ENCODE data around the gene FAM156A.
"Not testable (repeated sequence)": the region's sequence is repeated elsewhere in the genome, so short reads cannot be mapped to it uniquely, and the experiment has no call there.

The FAM156A gene, protein sequence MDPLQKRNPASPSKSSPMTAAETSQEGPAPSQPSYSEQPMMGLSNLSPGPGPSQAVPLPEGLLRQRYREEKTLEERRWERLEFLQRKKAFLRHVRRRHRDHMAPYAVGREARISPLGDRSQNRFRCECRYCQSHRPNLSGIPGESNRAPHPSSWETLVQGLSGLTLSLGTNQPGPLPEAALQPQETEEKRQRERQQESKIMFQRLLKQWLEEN

DNA sequence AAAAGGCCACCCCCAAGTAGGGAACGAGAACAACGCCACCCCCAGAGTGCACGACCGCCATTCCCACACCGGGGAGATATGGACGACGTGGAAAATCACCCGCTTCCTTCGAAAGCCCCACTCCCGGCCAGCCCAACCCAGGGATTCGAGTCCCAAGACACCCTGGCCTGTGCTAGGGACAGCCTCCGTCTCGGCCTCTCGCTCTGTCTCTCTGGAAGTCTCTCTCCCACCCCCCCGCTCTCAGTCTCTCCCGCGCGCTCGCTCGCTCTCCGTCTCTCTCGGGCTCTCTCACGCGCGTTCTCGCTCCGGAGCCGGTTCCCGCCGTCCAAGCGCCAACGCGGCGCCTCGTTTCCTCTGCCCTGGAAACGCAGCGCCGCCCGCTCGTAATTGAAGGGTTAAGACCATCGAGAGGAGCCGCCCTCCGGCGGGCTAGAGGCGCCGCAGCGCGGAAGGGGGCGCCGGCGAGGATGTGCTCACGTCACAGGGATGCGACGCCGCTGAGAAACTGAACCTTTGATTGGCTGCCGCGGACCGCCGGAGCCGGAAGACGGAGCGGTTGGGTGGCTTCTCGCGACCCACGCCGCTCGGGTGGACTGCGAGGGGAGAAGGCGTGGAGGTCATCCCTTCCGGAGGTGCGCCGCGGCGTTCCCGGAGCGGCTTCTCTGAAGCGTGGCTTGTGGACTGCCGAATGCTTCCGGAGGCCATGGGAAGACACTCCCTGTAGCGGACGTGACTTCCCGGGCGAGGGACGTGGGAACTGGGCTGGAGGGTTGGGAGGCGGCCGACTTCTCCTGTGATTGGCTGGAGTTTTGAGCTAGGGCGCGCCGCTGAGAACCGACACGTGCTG, at the start of gene FAM156A:
TSS of gene FAM156A (minus strand) at position 406 of the 847 bp plus-strand sequence. CDS start 9,930 bp downstream, outside the sequence.
- DNase-seq (ENCODE audit: low spot score): not testable (repeated sequence)

DNA sequence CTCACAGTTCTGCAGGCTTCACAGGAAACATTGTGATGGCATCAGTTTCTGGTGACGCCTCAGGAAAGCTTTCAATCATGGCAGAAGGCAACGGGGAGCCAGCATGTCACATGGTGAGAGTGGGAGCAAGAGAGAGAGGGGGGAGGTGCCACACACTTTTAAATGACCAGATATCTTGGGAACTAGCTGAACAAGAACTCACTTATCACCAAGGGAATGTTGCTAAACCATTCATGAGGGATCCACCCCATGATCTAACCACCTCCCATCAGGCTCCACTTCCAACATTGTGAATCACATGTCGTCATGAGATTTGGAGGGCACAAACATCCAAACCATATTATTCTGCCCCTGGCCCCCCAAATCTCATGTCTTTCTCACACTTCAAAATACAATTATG, 47.0 kb upstream of the FAM156A start:
- no peak for DNase-seq (ENCODE audit: low spot score)

DNA sequence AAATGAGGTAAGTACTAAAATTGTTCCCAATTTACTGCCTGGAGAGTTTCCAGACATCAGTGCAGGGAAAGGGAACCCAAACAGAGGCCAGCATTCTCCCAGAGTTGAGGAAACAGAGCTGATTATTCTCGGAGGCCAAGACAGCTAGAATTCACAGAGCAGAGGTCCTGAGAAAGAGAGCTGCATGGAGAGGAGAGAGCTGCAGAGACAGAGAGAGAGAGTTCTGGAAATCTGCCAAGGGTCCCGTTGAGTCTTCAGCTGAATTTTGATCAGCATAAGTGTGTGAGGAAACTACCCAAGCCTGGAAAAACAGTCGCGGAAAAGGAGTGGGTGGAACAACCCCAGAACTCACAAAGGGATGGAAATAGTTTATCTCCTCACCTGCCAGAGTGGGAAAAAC, 46.5 kb upstream of the FAM156A start:
- no peak for DNase-seq (ENCODE audit: low spot score)

DNA sequence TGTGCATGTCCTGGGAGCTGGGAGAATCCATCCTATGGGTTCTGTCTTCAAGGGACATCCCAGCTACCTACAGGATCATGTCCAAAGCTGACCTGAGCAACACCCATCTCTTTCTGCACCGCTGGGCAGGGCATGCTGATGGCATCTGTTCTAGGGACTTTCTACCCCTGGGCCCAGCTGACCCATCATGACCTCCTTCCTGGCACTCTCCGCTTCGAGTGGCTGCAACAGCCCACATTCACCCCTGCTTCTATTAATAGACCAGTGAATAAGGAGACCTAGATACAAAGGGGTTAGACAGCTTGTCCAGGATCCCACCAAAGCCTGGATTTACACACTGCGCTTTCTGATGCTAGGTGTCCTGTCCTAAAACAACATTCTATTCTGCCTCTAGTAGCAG, 45.7 kb upstream of the FAM156A start:
- no peak for DNase-seq (ENCODE audit: low spot score)

DNA sequence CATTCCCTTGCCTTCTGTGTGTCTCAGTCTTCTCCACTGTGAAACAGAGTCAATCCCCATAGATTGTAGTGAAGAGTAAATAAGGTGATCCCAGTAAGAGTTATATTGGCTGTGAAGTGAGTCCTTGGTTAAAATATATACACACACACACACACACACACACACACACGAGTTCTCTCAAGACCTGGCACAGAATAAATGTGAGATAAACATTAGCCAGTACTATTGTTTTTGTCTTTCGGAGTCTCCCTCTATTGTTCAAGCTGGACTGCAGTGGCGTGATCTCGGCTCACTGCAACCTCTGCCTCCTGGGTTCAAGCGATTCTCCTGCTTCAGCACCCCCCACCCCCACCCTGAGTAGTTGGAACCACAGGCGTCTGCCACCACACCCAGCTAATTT, 44.8 kb upstream of the FAM156A start:
- no peak for DNase-seq (ENCODE audit: low spot score)

DNA sequence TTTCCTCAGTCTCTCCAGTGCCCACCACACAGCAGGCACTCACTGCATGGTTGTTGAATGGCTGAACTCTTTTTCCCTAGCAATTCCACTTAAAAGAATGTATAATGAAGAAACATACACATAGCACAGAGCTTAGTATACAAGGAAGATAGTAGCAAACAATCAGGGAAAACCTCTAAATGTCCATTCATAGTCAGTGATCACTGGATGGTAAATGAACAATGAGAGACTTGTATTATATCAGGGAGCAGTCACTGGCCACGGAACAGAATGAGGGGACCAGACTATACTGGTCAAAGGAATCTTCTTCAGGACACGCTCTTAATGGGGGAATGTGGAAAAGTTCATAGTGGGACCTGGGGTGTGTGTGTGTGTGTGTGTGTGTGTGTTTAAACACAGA, 43.6 kb upstream of the FAM156A start:
- no peak for DNase-seq (ENCODE audit: low spot score)

DNA sequence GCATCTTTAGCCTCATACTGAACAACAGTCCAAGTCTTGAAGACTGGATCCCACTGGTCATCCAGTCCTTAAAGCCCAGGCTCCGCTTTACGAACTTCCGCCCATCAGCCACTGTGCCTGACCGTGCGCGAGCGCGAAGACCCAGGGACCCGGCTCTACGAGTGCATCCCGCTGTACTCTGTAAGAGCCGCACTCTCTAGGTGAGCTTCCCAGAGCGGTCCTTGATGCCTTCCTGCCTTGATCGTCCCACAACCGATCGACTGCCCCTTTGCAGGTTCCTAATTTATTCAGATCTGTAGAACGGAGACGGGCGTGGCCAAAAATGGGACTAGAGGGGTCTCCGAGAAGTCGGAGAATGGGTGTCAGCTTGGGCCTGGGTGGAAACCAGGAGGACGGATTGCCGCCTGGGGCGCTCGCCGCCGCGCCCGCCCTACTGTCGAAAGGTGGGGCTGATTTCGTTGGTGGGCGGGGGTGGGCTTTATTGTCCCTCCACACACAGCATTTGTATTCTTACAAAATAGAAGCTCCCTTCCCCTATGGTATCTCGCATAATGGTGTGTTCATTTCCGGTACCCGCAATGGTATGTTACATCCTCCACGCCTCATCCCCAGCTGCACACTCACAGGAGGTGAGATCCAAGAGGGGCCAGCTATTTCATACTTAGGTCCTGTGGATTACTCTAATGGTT, 42.3 kb upstream of the FAM156A start:
- DNase-seq (ENCODE audit: low spot score): no peak

DNA sequence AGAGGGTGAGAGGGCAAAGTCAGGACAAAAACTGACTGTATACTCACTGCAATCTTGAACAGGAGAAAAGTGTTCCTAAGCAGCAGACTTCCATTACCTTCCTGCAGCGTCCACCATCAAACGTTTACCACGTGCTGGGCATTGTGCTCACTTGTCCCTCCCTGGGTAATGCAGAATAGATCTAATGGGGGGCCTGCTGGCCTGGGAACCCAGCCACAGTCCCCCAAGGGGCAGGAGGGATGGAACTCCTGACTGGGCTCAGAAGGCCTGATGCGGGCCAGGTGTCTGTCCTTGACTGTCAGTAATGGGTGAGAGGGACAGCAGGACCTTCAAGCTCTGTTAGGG, 37.6 kb upstream of the FAM156A start:
- DNase-seq (ENCODE audit: low spot score): no peak

DNA sequence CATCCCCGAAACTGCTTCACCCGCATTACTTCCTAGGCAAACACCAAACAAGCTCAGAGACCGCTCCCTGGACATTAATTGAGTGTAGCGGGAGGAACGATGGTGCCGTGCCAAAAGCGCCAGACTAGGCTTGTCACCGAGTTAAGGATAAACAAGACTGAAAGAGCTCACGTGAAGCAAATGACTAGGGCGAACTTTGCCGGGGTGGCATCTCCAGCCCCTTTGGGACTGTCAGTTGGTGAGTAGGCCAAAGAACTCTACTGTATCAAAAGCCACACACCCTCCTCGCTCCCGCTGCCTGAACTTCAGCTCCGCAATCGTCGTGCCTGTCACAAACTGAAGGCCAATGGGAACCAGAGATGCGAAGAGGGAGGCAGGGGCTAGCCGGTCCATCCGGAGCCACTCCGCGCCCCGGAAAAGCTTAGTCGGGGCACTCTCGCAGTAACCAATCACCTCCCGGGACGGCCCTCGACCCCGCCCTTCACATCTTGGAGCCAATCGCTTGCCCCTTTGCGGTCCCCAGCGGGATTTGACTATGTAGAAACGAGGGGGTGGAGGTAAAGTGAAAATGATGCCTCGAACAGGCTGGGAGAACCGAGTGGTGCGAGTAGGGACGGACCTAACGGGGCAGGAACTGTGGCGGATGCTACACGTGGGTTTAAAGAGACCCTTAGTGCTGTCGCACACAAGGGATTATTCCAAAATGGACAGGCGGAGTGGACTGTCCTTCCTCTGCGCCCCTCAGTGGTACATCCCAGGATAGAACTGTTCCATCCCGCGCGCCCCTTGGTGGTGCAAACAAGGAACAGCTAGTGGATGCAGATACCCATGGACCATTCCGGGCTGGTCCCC, 37.0 kb upstream of the FAM156A start:
- peak; percentile 69 for DNase-seq (ENCODE audit: low spot score)

DNA sequence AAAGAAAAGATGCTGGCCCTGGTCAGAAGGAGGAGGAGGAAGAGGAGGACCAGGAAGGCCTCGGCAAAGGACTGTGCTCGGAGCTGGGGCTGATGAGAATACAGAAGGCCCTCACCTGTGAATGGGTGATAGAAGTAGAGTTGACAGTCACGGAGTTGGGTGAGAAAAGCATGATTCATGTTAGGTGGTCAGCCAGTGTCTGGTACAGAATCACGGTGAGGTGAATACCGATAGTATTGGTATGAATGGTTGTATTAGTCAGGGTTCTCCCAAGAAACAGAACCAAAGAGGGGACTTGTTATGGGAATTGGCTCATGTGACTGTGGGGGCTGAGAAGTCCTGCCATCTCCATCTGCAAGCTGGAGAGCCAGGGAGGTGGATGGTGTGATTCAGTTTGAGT, 32.5 kb upstream of the FAM156A start:
- DNase-seq (ENCODE audit: low spot score): no peak

DNA sequence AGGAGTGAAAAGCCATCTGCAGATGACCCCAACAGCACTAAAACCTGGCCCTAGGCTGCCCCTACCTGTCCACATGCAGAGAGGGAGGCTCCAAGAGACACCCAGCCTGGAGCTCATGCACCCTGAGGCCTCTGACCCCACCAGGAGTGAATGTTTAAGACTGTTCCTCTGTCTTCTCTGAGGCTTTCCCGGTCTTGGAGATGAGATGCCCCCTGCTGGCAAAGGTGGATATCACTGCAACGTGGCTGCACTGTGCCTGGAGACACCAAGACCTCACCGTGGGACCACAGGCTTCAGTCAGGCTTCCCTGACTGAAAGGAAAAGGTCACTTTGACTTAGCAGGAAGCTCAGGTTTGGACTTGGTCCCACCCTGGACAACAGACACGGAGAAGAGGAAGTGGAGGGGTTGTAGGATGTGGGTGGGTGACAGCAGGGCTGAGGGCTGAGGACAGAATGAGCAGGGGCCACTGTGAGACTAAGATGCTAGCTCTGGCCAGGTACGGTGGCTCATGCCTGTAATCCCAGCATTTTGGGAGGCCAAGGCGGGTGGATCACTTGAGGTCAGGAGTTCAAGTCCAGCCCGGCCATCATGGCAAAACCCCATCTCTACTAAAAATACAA, 31.8 kb upstream of the FAM156A start:
- peak; percentile 10 for DNase-seq (ENCODE audit: low spot score)

DNA sequence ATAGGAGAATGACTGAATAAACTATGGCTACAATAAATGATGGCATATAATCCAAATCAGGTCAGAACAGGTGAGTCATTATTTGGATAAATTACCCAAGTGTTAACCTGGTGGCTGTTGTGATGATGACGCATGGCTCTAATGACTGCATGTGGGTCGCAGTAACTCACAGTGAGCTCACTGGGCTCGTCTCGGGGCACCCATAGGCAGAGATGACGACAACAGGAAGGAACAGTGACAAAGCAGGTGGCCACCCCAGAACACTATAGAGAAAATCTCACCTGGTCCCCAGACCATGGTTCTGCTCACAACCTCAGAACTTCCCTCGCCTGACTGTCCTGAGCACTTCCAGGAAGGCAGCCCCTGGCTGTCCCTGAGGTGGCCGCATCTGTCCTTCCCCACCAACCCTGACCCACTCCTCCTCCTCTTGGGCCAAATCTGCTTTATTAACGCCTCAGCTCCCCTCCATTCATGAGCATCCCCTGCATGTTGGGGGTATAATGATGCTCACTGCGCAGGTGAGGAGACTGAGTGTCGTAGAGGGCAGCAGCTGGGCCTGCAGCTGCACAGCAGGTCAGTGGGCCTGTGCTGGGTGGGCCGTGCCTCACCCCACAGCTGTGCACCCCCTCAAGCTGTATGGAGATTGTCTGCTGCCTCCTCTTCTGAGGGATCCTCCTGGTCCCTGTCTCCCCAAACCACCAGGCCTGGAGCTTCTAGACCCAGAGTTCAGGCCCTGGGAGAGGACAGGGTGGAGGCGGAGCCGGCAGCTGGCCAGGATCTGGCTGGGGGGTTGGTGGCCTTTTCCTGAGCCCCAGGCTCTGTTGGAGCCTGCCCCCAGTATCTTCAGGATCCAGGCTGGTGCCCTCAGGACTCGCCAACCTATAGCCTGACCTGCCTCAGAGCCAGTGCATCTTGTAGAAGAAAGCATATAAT, 30.9 kb upstream of the FAM156A start:
- no peak for DNase-seq (ENCODE audit: low spot score)

DNA sequence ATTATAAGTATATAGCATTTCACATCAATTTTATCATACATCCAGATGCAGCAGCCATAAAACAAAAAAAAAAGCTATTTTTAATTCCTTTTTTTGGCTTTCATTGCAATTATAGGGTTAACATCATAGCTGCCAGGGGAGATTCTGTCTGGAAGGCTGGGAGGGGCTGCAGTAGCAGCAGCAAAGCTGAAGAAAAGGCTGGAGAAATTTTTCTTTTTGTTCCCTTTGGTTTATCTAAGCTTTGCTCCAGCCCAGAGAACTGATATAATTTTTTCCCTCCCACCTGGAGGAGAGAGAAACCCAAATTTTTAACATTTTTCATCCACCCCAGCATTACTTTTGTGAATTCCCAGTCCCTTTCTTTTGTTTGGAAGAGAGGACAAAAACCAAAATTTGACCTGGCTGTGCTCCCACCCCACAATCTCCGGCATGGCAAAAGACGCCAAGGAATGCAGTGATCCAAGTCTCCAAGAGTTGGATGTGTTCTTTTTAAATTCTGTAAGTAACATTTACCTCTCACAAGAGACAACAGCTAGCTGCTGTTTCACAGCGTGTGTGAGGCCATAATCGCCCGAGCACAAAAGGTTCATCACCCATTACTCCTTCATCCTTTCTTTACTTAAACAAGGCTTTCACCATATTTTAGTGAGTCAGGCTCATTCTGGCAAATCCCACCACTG, 25.1 kb upstream of the FAM156A start:
- DNase-seq (ENCODE audit: low spot score): no peak

DNA sequence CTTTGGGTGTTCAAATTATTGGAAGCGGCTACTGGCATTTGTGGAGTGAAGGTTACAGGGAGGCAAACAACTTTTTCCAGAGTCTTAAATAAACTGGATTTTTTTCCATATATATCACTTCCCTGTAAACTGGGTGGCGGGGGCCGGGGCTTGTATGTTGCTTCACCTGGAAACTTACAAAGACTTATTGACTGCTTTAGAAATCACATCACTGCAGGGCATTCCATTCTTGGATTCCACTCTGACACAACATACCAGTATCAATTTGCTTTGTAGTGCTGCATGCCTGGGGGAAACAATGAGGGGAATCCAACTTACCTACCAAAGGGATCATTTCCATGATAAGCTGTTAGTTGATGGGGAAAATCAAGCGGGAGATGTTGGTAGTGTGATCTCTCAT, 21.7 kb upstream of the FAM156A start:
- DNase-seq (ENCODE audit: low spot score): no peak

DNA sequence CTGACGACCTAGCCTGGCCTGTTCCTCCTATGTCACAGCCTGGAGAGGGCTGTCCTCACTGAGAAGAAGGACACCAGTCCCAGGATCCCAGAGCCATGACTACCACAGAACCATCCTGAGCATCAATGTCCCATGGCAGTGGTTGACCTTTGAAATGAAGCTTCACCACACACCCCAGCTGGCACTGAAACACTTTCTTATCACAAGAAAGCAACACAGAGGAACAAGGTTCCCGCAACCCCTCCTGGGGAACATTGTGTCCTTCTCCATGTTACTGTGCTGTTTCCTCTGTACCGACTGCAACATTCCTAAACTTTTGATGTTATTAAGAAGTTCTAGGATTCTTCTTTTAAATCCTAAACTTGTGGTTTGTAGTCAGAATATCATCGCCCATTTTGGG, 21.2 kb upstream of the FAM156A start:
- no peak for DNase-seq (ENCODE audit: low spot score)

DNA sequence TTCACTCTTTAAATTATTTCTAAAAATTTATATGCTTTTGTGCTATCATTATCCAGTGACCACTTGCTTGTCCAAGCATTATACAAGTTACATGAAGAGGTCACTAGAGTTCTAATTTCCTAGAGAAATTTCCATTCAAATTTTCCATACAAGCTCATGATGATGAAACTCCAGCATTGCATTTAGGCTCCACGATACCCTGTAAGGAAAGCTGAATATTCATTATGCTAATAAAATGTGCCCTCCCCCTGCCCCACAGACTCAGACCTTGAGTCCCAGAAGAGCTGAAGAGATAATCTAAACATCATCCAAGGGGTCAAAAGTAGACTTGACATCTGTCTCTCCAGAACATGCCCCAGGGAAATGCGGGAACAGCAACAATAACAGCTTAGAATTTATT, 19.6 kb upstream of the FAM156A start:
- DNase-seq (ENCODE audit: low spot score): no peak

DNA sequence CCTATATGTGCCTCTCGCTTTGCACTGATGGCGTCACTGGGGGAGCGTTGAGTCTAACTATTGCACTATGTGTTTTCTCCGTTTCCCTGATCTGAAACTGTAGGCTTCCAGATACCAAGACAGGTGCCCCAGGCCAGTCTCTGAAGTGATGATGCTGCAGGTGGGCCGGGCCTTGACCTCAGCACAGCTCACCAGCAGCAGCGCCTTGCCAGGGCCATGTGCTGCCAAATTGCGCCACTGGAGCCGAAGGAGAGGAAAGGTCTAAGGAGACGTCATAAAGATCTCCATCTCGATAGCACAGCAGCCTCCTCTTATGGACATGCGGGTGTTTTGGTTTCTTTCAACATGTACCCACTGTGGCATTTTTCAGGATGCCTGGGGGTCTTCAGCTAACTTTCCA, 17.3 kb upstream of the FAM156A start:
- not testable (repeated sequence) for DNase-seq (ENCODE audit: low spot score)

DNA sequence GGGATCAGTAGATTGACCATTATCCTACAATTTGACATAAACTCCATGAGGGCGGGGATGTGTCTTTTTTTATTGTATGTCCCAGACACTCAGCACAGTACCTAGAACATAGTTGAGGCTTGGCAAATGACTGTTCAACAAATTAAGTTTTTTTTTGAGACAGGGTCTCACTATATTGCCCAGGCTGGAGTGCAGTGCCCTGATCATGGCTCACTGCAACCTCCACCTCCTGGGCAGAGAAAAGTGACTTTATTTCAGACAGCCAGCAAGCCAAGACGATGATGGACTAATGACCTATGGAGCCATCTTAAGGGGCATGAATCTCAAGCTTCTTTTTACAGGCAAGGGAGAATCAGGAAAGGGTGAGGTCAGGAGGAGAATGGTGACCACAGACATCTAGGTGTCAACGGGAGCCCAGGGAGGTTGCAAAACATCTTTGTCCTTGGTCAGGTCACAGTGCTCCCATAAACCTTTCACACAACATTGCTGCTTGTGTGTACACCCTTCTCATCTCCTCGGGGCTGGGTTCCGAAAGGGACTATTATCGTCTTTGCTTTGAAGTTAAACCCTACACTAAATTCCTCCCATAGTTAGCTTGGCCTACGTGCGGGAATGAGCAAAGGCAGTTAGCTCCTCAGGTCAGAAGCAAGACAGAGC, 16.1 kb upstream of the FAM156A start:
- DNase-seq (ENCODE audit: low spot score): not testable (repeated sequence)

DNA sequence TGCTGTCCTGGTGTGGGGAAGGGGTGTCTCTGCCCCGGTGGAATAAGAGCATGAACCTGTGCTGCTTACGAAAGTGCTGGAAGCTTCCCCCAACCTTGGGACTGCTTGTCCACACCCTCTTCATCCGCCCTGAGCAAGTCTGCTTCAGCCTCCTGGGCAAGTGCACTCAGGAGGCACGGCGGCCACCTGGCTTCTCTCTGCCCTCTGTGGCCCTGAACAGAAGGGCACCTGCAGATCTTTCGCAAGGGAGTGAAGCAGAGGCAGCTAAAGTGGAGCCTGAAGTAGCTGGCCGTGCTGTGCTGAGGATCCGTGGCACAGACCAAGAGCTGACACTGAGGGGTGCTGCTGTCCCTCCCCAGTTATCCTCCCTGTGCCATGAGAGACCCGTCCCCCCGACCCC, 9.6 kb upstream of the FAM156A start:
- not testable (repeated sequence) for DNase-seq (ENCODE audit: low spot score)

Measured in HuH-7 (cell line).